H1 (cell line): ENCODE measurements around the gene GNAI2. TPM values are rescaled to one million over a fixed set of nuclear protein-coding genes. Genes with fewer than 3 reads are reported as not detected.
A peak's percentile ranks its signal among the peaks of the same experiment; 100 is the strongest.

Experiments used
- CTCF ChIA-PET: fragments of 300-600 bp; sonication (Branson Sonifier 250); formaldehyde crosslinking; loops from one replicate; lab custom pipeline; 2021; ENCODE audit not compliant: partially characterized antibody; lab: Charles Lee
- POLR2A ChIA-PET: fragments of 300-600 bp; sonication (Branson Sonifier 250); formaldehyde crosslinking; loops from one replicate; lab custom pipeline; 2021; ENCODE audit warnings: inconsistent platforms; ENCODE audit not compliant: partially characterized antibody; lab: Charles Lee
- DNase-seq, 2 experiments: peaks; one replicate each; pipeline versions ENCODE4 v3.0.0 to v3.0.0-alpha.2; 2010 to 2022; ENCODE audit warnings: low spot score in 2 of 2, low read depth in 1 of 2, mixed read lengths in 1 of 2
- FAIRE-seq: peaks from 2 replicates; lab custom pipeline; 2011; peaks lifted over from hg19 to GRCh38; lab: Jason Lieb, UNC
- H2AFZ ChIP-seq: 2 replicates; pipeline ENCODE4 v1.8.1; 2012; ENCODE audit warnings: low read length, inconsistent platforms
- H2AK5ac ChIP-seq: 2 replicates; pipeline ENCODE4 v1.6.1; 2013; ENCODE audit warnings: low read depth, low read length
- H2BK120ac ChIP-seq: replicated peaks from 2 replicates; pipeline ENCODE3; 2013; ENCODE audit warnings: low read depth, low read length, inconsistent platforms
- H2BK12ac ChIP-seq: 2 replicates; pipeline ENCODE4 v1.6.1; 2013; ENCODE audit warnings: low read depth, low read length
- H2BK15ac ChIP-seq: 2 replicates; pipeline ENCODE4 v1.6.1; 2013; ENCODE audit warnings: low read length
- H2BK20ac ChIP-seq: 2 replicates; pipeline ENCODE4 v1.6.1; 2013; ENCODE audit warnings: low read length
- H2BK5ac ChIP-seq: 2 replicates; pipeline ENCODE4 v1.6.1; 2013; ENCODE audit warnings: low read depth, low read length
- H3K14ac ChIP-seq: 2 replicates; pipeline ENCODE4 v1.6.1; 2013; ENCODE audit warnings: inconsistent platforms; ENCODE audit not compliant: insufficient read length
- H3K18ac ChIP-seq: 2 replicates; pipeline ENCODE4 v1.6.1; 2013; ENCODE audit warnings: low read length; ENCODE audit errors: extremely low read depth
- H3K23ac ChIP-seq: 2 replicates; pipeline ENCODE4 v1.6.1; 2013; ENCODE audit warnings: inconsistent platforms; ENCODE audit not compliant: insufficient read length
- H3K23me2 ChIP-seq: 2 replicates; pipeline ENCODE4 v1.6.1; 2013; ENCODE audit warnings: low read depth, low read length
- H3K27ac ChIP-seq: 2 replicates; pipeline ENCODE4 v1.6.1; 2011; ENCODE audit warnings: low read depth, low read length, inconsistent platforms
- H3K27me3 ChIP-seq, 4 experiments: replicated peaks in 1 of 4; 1 replicate in 1 of 4; 2 replicates in 3 of 4; pipeline versions ENCODE4 v1.6.1 to v1.8.1; 2011 to 2013; ENCODE audit warnings: low read length in 3 of 4, mild to moderate bottlenecking in 3 of 4, inconsistent platforms in 2 of 4, mixed read lengths in 2 of 4, moderate library complexity in 1 of 4; ENCODE audit not compliant: control insufficient read depth in 3 of 4, insufficient read depth in 3 of 4; ENCODE audit errors: extremely low read depth in 1 of 4
- H3K36me3 ChIP-seq, 4 experiments: 2 replicates each; pipeline versions ENCODE4 v1.6.1 to v1.8.1; 2011 to 2013; ENCODE audit warnings: mild to moderate bottlenecking in 4 of 4, low read length in 3 of 4, moderate library complexity in 2 of 4, control low read depth in 1 of 4, inconsistent platforms in 1 of 4; ENCODE audit not compliant: insufficient read depth in 4 of 4, control insufficient read depth in 2 of 4
- H3K4ac ChIP-seq: replicated peaks from 2 replicates; pipeline ENCODE3; 2013; ENCODE audit warnings: low read length, low read depth, mixed read lengths, inconsistent platforms; ENCODE audit not compliant: insufficient read length
- H3K4me1 ChIP-seq, 4 experiments: replicated peaks in 1 of 4; 1 replicate in 1 of 4; 2 replicates in 3 of 4; pipeline versions ENCODE4 v1.6.1 to v1.8.1; 2011 to 2013; ENCODE audit warnings: low read length in 3 of 4, inconsistent platforms in 2 of 4, mixed read lengths in 1 of 4; ENCODE audit not compliant: insufficient read depth in 4 of 4, control insufficient read depth in 3 of 4
- H3K4me2 ChIP-seq, 2 experiments: 2 replicates each; pipeline versions ENCODE4 v1.6.1 to v1.8.1; 2011 to 2013; ENCODE audit warnings: low read depth in 2 of 2, low read length in 2 of 2, control low read depth in 1 of 2, inconsistent platforms in 1 of 2, mild to moderate bottlenecking in 1 of 2; ENCODE audit not compliant: insufficient read depth in 1 of 2
- H3K4me3 ChIP-seq, 4 experiments: fragments of 200-600, 300-600 bp in 1 of 4; sonication (generic), shearing (Covaris generic), sonication (Bioruptor Twin) in 1 of 4; 2 replicates each; pipeline versions ENCODE4 v1.5.1 to v1.8.1; 2011 to 2016; ENCODE audit warnings: low read length in 4 of 4, low read depth in 3 of 4, control low read depth in 2 of 4, inconsistent platforms in 2 of 4, mild to moderate bottlenecking in 2 of 4, mixed read lengths in 1 of 4, moderate library complexity in 1 of 4; ENCODE audit not compliant: insufficient read depth in 2 of 4; ENCODE audit errors: extremely low read depth in 1 of 4
- H3K56ac ChIP-seq: replicated peaks from 2 replicates; pipeline ENCODE3; 2013; ENCODE audit warnings: low read depth, mild to moderate bottlenecking, mixed read lengths, low read length, inconsistent platforms; ENCODE audit not compliant: insufficient read length
- H3K79me1 ChIP-seq: 2 replicates; pipeline ENCODE4 v1.6.1; 2013; ENCODE audit warnings: low read depth, low read length, control low read depth
- H3K79me2 ChIP-seq, 2 experiments: 2 replicates each; pipeline versions ENCODE4 v1.6.1 to v1.8.1; 2012 to 2013; ENCODE audit warnings: low read length in 2 of 2, mild to moderate bottlenecking in 2 of 2, inconsistent platforms in 1 of 2; ENCODE audit not compliant: insufficient read depth in 2 of 2, control insufficient read depth in 1 of 2
- H3K9ac ChIP-seq, 4 experiments: replicated peaks in 1 of 4; 1 replicate in 1 of 4; 2 replicates in 3 of 4; pipeline versions ENCODE4 v1.6.1 to v1.8.1; 2011 to 2013; ENCODE audit warnings: low read depth in 3 of 4, low read length in 3 of 4, control low read depth in 2 of 4, mild to moderate bottlenecking in 2 of 4, moderate library complexity in 2 of 4, inconsistent platforms in 1 of 4; ENCODE audit errors: extremely low read depth in 1 of 4
- H3K9me3 ChIP-seq, 2 experiments: 2 replicates each; pipeline versions ENCODE4 v1.6.1 to v1.8.1; 2012 to 2013; ENCODE audit warnings: mild to moderate bottlenecking in 2 of 2, moderate library complexity in 2 of 2, control low read depth in 1 of 2, inconsistent platforms in 1 of 2, low read depth in 1 of 2, low read length in 1 of 2, mixed read lengths in 1 of 2; ENCODE audit not compliant: insufficient read depth in 2 of 2
- H4K20me1 ChIP-seq, 2 experiments: replicated peaks in 1 of 2; 2 replicates each; pipeline versions ENCODE3 to v1.8.1; 2011 to 2013; ENCODE audit warnings: inconsistent platforms in 2 of 2, low read length in 2 of 2, mild to moderate bottlenecking in 1 of 2; ENCODE audit not compliant: insufficient read depth in 2 of 2, control insufficient read depth in 1 of 2
- H4K5ac ChIP-seq: 2 replicates; pipeline ENCODE4 v1.6.1; 2013; ENCODE audit warnings: low read length, low read depth, mixed read lengths, inconsistent platforms; ENCODE audit not compliant: insufficient read length
- H4K8ac ChIP-seq: 2 replicates; pipeline ENCODE4 v1.8.0; 2013; ENCODE audit warnings: mild to moderate bottlenecking, moderate library complexity, low read length, inconsistent platforms; ENCODE audit not compliant: insufficient read depth; ENCODE audit errors: extremely low read depth
- H4K91ac ChIP-seq: replicated peaks from 2 replicates; pipeline ENCODE3; 2013; ENCODE audit warnings: low read length, mixed read lengths, inconsistent platforms; ENCODE audit not compliant: insufficient read length
- CTCF ChIP-seq, 3 experiments: IDR thresholded peaks; 1 replicate in 2 of 3; 2 replicates in 1 of 3; pipeline versions ENCODE4 v1.5.1 to v1.6.1; 2011; ENCODE audit warnings: low read length in 3 of 3, mild to moderate bottlenecking in 3 of 3, inconsistent platforms in 2 of 3, low read depth in 1 of 3, moderate library complexity in 1 of 3; ENCODE audit not compliant: insufficient read depth in 1 of 3; ENCODE audit errors: control extremely low read depth in 1 of 3
- GABPA ChIP-seq: IDR thresholded peaks from 2 replicates; pipeline ENCODE4 v1.6.1; 2011; ENCODE audit warnings: mild to moderate bottlenecking, low read length, moderate library complexity, borderline replicate concordance; ENCODE audit not compliant: insufficient read depth
- ZNF274 ChIP-seq: IDR thresholded peaks from 2 replicates; pipeline ENCODE4 v1.7.0; 2012; ENCODE audit warnings: low read length, borderline replicate concordance; ENCODE audit errors: extremely low read depth
- WGBS, 2 experiments: shearing (Covaris generic) in 1 of 2; methylation state at CpG; one replicate each; pipeline versions ENCODE4 v1.1.6 to v1.1.7; 2013 to 2015; ENCODE audit warnings: low lambda C conversion rate in 2 of 2, mixed read lengths in 2 of 2, inconsistent platforms in 1 of 2, low coverage in 1 of 2, missing lambda C conversion rate in 1 of 2; ENCODE audit not compliant: insufficient replicate concordance in 2 of 2, insufficient coverage in 1 of 2, insufficient read length in 1 of 2; ENCODE audit errors: extremely low coverage in 1 of 2, missing lambda C conversion rate in 1 of 2; 5-methylcytosine and 5-hydroxymethylcytosine counted together
- polyA plus RNA-seq, 7 experiments: library from polyadenylated mRNA; depleted of rRNA in 3 of 7; stranded (reverse) in 5 of 7; unstranded in 2 of 7; fragments of >200 nt in 5 of 7; fragments of 200-250 nt in 2 of 7; gene quantifications; 1 replicate in 5 of 7; 2 replicates in 1 of 7; 4 replicates in 1 of 7; pipeline versions ENCODE4 v1.2.1 to v1.2.3, GENCODE V29; 2011 to 2013; ENCODE audit warnings: missing spikeins in 2 of 7, mixed read lengths in 2 of 7
- total RNA-seq: library from RNA; stranded (reverse); fragmentation: NEBNext Ultra II Directional; extraction: Animal tissue kit (Norgen Biotek cat#: 25700); gene quantifications from 2 replicates; pipeline ENCODE4 v1.2.1, GENCODE V29; 2021

The GNAI2 gene
- total and polyA plus RNA-seq, 2 of the 8 experiments (the other 6 are each of a cell fraction or from before 2014, with no cell fraction given) = 168 to 539 TPM

GRCh38 chr3:50238549-50239026 lies 2.6 kb downstream of the GNAI2 start:
- Histone ChIP-seq H2BK15ac (peak overlapping the region; percentile 40), H2AK5ac (peak overlapping the region; percentile 65; the same call in 1 of the 2 replicates), H3K18ac (peak overlapping the region; percentile 90; the same call in 1 of the 2 replicates), H3K23ac (no peak overlapping the region), H3K36me3 (no peaks in the 10 kb centered on the region), H3K27me3 (no peaks in the 10 kb centered on the region), H3K4me1 (peaks cover 6 to 62% (median 57%) of the 10 kb centered on the region in 4 experiments), H2BK120ac (no peak overlapping the region)
- no peak for FAIRE-seq
- POLR2A ChIA-PET = interaction anchor here (0.7 to 4.1 kb wide), 8 partner anchors 8 to 61 kb away, joined by 3 to 33 read pairs (median 4); partner anchors contain the start of genes HYAL3, IFRD2 and NAA80
- 83% methylated on average over 3 of the region's 7 CpGs; no CpG with 5 or more reads in 1 of the 2 experiments for WGBS, 2 experiments
- DNase-seq = no peak
- peak in 1 of 3 experiments; percentile 26; a peak in 1 of 4 replicates for TF ChIP-seq CTCF (IDR thresholded peaks at IDR 0.05; ENCODE audit: control extremely low read depth in 1 of 3, insufficient read depth in 1 of 3, low read depth in 1 of 3, low read length in 3 of 3)
- TF ChIP-seq GABPA = no peak
- no peak for TF ChIP-seq ZNF274
- TF ChIP-seq, all 59 proteins: peak for 1
- H4K8ac ChIP-seq = no peak overlapping the region
- H2BK20ac ChIP-seq = peak overlapping the region; percentile 87; the same call in 1 of the 2 replicates
- H3K14ac ChIP-seq = no peak overlapping the region
- no peak overlapping the region for H3K9ac ChIP-seq
- peak overlapping the region; percentile 82 to 96 for H3K4me2 ChIP-seq
- H4K20me1 ChIP-seq = peaks cover 15 to 39% of the 10 kb centered on the region in 2 experiments
- 0 out of 2 replicates have a peak overlapping the region, but pooled peaks have one; percentile 4 for H2BK5ac ChIP-seq
- no peak overlapping the region for H3K27ac ChIP-seq
- H3K79me1 ChIP-seq = peaks cover 17% of the 10 kb centered on the region
- no peaks in the 10 kb centered on the region for H3K9me3 ChIP-seq
- H3K4ac ChIP-seq = no peak overlapping the region
- H3K23me2 ChIP-seq = peaks cover 21% of the 10 kb centered on the region; the same call in 1 of the 2 replicates
- CTCF ChIA-PET = interaction anchor here (0.6 to 53.5 kb wide), 5 partner anchors 17 to 118 kb away, joined by 3 to 2149 read pairs (median 121); partner anchors contain the start of genes GNAI2, GNAT1, LSMEM2 and SEMA3B
- H3K4me3 ChIP-seq = peak overlapping the region; percentile 86 to 93 (median 90); a peak in 5 of 8 replicates
- H2BK12ac ChIP-seq = peak overlapping the region; percentile 72; the same call in 1 of the 2 replicates
- no peak overlapping the region for H4K5ac ChIP-seq
- no peak overlapping the region for H2AFZ ChIP-seq
- peaks cover 32 to 72% of the 10 kb centered on the region in 2 experiments for H3K79me2 ChIP-seq
- no peak overlapping the region for H3K56ac ChIP-seq
- H4K91ac ChIP-seq = no peak overlapping the region
